HepG2 (cell line): ENCODE results near the gene EMILIN3. TPM values are rescaled to one million over a fixed set of nuclear protein-coding genes. Genes with fewer than 3 reads are reported as not detected.

Experiments used
- ADNP ChIP-seq: sonication (generic); formaldehyde crosslinking; IDR thresholded peaks from 2 replicates; pipeline ENCODE4 v1.4.0; 2020; ENCODE audit warnings: missing genetic modification reagents
- AFF4 ChIP-seq: sonication (generic); formaldehyde crosslinking; IDR thresholded peaks from 2 replicates; pipeline ENCODE4 v1.4.0; 2020; ENCODE audit warnings: missing genetic modification reagents
- BATF2 ChIP-seq: sonication (generic); formaldehyde crosslinking; IDR thresholded peaks from 2 replicates; pipeline ENCODE4 v1.8.0; 2022; ENCODE audit warnings: mild to moderate bottlenecking, missing genetic modification reagents, moderate library complexity
- CEBPZ ChIP-seq: IDR thresholded peaks from 2 replicates; pipeline ENCODE4 v1.6.1; 2012; ENCODE audit warnings: low read length, improper control_type of control experiment
- ESRRA ChIP-seq: sonication (generic); formaldehyde crosslinking; IDR thresholded peaks from 2 replicates; pipeline ENCODE4 v1.5.1; 2020; ENCODE audit warnings: mild to moderate bottlenecking, low read depth, missing genetic modification reagents
- FOSL1 ChIP-seq: sonication (generic); formaldehyde crosslinking; IDR thresholded peaks from 2 replicates; pipeline ENCODE4 v1.9.0; 2021; ENCODE audit warnings: missing genetic modification reagents, borderline replicate concordance
- PAF1 ChIP-seq: IDR thresholded peaks from 2 replicates; pipeline ENCODE4 v1.6.1; 2016; ENCODE audit warnings: missing genetic modification reagents, missing compliant biosample characterization
- ZNF253 ChIP-seq: sonication (generic); formaldehyde crosslinking; IDR thresholded peaks from 2 replicates; pipeline ENCODE4 v1.8.0; 2022; ENCODE audit warnings: mild to moderate bottlenecking, missing genetic modification reagents, borderline replicate concordance
- ZNF460 ChIP-seq: sonication (generic); formaldehyde crosslinking; IDR thresholded peaks from 2 replicates; pipeline ENCODE4 v1.5.1; 2020; ENCODE audit warnings: missing genetic modification reagents, mild to moderate bottlenecking, borderline replicate concordance
- ZNF598 ChIP-seq: sonication (generic); formaldehyde crosslinking; IDR thresholded peaks from 2 replicates; pipeline ENCODE4 v1.5.1; 2020; ENCODE audit warnings: mild to moderate bottlenecking, missing genetic modification reagents, borderline replicate concordance
- ZNF737 ChIP-seq: sonication (generic); formaldehyde crosslinking; IDR thresholded peaks from 2 replicates; pipeline ENCODE4 v1.5.0; 2020; ENCODE audit warnings: missing genetic modification reagents, mild to moderate bottlenecking, borderline replicate concordance
- polyA plus RNA-seq, 8 experiments: library from polyadenylated mRNA; depleted of rRNA in 3 of 8; stranded (reverse) in 7 of 8; unstranded in 1 of 8; fragments of >200 nt; fragmentation: Illumina TruSeq in 4 of 8; extraction: Trizol in 4 of 8; gene quantifications; 2 replicates each; pipeline versions ENCODE4 v1.2.1 to v1.2.3, GENCODE V29; 2011 to 2016; ENCODE audit warnings: low read depth in 4 of 8, missing spikeins in 1 of 8, mixed read lengths in 1 of 8; ENCODE audit not compliant: insufficient read depth in 1 of 8
- total RNA-seq, 5 experiments: library from RNA; depleted of rRNA; stranded (reverse); fragments of >200 nt; fragmentation: Illumina TruSeq; extraction: Trizol; gene quantifications; 2 replicates each; pipeline ENCODE4 v1.2.3, GENCODE V29; 2016; ENCODE audit warnings: low read depth in 1 of 5
- TF ChIP-seq, protein P1 (sequence below): sonication (generic); formaldehyde crosslinking; IDR thresholded peaks from 2 replicates; pipeline ENCODE4 v1.4.0; 2020; ENCODE audit warnings: missing genetic modification reagents, borderline replicate concordance
- TF ChIP-seq, protein P2 (sequence below): IDR thresholded peaks from 2 replicates; pipeline ENCODE4 v1.6.1; 2018; ENCODE audit warnings: missing genetic modification reagents
- TF ChIP-seq, protein P3 (sequence below): IDR thresholded peaks from 2 replicates; pipeline ENCODE4 v1.6.1; 2016

EMILIN3 gene
- total and polyA plus RNA-seq, 2 of the 13 experiments (the other 11 are each of a cell fraction or from before 2014, with no cell fraction given) = 0.25 to 0.29 TPM

- TF ChIP-seq ZNF737 (CRISPR knock-in tag) (no peak), ZNF598 (CRISPR knock-in tag) (no peak; the same call in 1 of the 2 replicates), CEBPZ (no peak), ESRRA (CRISPR knock-in tag) (no peak; the same call in 1 of the 2 replicates), FOSL1 (no peak), BATF2 (CRISPR knock-in tag) (no peak), AFF4 (CRISPR knock-in tag) (no peak), ZNF253 (CRISPR knock-in tag) (no peak), ADNP (CRISPR knock-in tag) (no peak; the same call in 1 of the 2 replicates), ZNF460 (CRISPR knock-in tag) (no peak; the same call in 1 of the 2 replicates), PAF1 (CRISPR knock-in tag) (no peak)
- TF ChIP-seq, protein P1, sequence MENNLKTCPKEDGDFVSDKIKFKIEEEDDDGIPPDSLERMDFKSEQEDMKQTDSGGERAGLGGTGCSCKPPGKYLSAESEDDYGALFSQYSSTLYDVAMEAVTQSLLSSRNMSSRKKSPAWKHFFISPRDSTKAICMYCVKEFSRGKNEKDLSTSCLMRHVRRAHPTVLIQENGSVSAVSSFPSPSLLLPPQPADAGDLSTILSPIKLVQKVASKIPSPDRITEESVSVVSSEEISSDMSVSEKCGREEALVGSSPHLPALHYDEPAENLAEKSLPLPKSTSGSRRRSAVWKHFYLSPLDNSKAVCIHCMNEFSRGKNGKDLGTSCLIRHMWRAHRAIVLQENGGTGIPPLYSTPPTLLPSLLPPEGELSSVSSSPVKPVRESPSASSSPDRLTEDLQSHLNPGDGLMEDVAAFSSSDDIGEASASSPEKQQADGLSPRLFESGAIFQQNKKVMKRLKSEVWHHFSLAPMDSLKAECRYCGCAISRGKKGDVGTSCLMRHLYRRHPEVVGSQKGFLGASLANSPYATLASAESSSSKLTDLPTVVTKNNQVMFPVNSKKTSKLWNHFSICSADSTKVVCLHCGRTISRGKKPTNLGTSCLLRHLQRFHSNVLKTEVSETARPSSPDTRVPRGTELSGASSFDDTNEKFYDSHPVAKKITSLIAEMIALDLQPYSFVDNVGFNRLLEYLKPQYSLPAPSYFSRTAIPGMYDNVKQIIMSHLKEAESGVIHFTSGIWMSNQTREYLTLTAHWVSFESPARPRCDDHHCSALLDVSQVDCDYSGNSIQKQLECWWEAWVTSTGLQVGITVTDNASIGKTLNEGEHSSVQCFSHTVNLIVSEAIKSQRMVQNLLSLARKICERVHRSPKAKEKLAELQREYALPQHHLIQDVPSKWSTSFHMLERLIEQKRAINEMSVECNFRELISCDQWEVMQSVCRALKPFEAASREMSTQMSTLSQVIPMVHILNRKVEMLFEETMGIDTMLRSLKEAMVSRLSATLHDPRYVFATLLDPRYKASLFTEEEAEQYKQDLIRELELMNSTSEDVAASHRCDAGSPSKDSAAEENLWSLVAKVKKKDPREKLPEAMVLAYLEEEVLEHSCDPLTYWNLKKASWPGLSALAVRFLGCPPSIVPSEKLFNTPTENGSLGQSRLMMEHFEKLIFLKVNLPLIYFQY (CRISPR knock-in tag) = peak; percentile 48; the same call in 1 of the 2 replicates
- TF ChIP-seq, protein P2, sequence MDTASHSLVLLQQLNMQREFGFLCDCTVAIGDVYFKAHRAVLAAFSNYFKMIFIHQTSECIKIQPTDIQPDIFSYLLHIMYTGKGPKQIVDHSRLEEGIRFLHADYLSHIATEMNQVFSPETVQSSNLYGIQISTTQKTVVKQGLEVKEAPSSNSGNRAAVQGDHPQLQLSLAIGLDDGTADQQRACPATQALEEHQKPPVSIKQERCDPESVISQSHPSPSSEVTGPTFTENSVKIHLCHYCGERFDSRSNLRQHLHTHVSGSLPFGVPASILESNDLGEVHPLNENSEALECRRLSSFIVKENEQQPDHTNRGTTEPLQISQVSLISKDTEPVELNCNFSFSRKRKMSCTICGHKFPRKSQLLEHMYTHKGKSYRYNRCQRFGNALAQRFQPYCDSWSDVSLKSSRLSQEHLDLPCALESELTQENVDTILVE (CRISPR knock-in tag) = 0 out of 2 replicates have a peak, but pooled peaks have one; percentile 43
- TF ChIP-seq, protein P3, sequence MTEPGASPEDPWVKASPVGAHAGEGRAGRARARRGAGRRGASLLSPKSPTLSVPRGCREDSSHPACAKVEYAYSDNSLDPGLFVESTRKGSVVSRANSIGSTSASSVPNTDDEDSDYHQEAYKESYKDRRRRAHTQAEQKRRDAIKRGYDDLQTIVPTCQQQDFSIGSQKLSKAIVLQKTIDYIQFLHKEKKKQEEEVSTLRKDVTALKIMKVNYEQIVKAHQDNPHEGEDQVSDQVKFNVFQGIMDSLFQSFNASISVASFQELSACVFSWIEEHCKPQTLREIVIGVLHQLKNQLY = 0 out of 2 replicates have a peak, but pooled peaks have one; percentile 9
Measured at GRCh38 chr20:41340327-41341055, 26.1 kb downstream of the EMILIN3 start, which contains the start of gene LPIN3 (continued).
